Neural progenitor cell (in vitro differentiated cells): ENCODE results near the gene HMCN1.

Experiments
- EZH2phosphoT487 ChIP-seq: fragments of 200-600 bp; sonication (generic); IDR thresholded peaks from 2 replicates; pipeline ENCODE4 v1.6.1; 2017; ENCODE audit warnings: antibody characterized with exemption
- TF ChIP-seq, protein P1 (sequence below): fragments of 200-600 bp; sonication (generic); IDR thresholded peaks from 2 replicates; pipeline ENCODE4 v1.5.1; 2017; ENCODE audit warnings: antibody characterized with exemption, mild to moderate bottlenecking

DNA sequence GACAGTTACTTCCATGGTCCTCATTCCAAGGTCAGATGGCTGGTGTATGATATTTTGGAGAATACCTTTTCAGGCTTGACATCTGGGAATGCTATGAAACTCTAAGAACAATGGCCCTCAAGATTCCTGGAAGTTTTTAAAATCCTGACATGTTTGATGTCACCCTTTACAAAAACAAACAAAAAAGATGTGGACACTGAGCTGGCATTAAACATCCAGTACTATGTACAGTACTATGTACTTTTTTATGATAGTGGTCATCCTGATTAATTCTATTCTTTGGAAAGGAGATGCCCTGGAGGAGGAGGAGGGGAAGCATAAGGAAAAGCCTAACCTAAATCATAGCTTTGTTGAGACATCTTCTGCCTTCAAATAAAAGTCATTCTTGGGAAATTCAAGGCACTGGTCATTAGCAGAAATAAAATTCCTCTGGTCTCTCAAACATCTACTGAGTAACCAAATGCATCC is 235.4 kb downstream of the HMCN1 start:
- TF ChIP-seq, protein P1, sequence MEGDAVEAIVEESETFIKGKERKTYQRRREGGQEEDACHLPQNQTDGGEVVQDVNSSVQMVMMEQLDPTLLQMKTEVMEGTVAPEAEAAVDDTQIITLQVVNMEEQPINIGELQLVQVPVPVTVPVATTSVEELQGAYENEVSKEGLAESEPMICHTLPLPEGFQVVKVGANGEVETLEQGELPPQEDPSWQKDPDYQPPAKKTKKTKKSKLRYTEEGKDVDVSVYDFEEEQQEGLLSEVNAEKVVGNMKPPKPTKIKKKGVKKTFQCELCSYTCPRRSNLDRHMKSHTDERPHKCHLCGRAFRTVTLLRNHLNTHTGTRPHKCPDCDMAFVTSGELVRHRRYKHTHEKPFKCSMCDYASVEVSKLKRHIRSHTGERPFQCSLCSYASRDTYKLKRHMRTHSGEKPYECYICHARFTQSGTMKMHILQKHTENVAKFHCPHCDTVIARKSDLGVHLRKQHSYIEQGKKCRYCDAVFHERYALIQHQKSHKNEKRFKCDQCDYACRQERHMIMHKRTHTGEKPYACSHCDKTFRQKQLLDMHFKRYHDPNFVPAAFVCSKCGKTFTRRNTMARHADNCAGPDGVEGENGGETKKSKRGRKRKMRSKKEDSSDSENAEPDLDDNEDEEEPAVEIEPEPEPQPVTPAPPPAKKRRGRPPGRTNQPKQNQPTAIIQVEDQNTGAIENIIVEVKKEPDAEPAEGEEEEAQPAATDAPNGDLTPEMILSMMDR: no peak
- TF ChIP-seq EZH2phosphoT487: no peak
